GM18507 (cell line): ENCODE measurements around the gene YPEL1.
"Not testable (repeated sequence)": the region's sequence is repeated elsewhere in the genome, so short reads cannot be mapped to it uniquely, and the experiment has no call there.

Experiments
- DNase-seq: peaks from one replicate; pipeline ENCODE4 v3.0.0; 2011; ENCODE audit warnings: low read depth; ENCODE audit not compliant: insufficient read length; ENCODE audit errors: extremely low spot score
- FAIRE-seq: peaks from 2 replicates; lab custom pipeline; 2011; peaks lifted over from hg19 to GRCh38; lab: Jason Lieb, UNC

YPEL1 gene

GRCh38 chr22:21702700-21703683 is 32.6 kb downstream of the YPEL1 start:
- FAIRE-seq (no peak), DNase-seq (no peak)

GRCh38 chr22:21702094-21702493 is 33.5 kb downstream of the YPEL1 start:
- no peak for DNase-seq
- FAIRE-seq, result no peak

GRCh38 chr22:21701384-21701971 is 34.1 kb downstream of the YPEL1 start:
- FAIRE-seq, result no peak
- DNase-seq, result no peak

- no peak for DNase-seq
- no peak for FAIRE-seq
Measured at GRCh38 chr22:21700822-21701221, 34.8 kb downstream of the YPEL1 start.

- DNase-seq (no peak), FAIRE-seq (no peak)
Measured at GRCh38 chr22:21699643-21700042, 36.0 kb downstream of the YPEL1 start.

GRCh38 chr22:21698430-21699329 is 36.9 kb downstream of the YPEL1 start:
- DNase-seq (no peak), FAIRE-seq (no peak)

- no peak for FAIRE-seq
- no peak for DNase-seq
Measured at GRCh38 chr22:21697880-21698279, 37.7 kb downstream of the YPEL1 start.

GRCh38 chr22:21697021-21697771 is 38.4 kb downstream of the YPEL1 start:
- DNase-seq (no peak), FAIRE-seq (no peak)

GRCh38 chr22:21696115-21696514 is 39.5 kb downstream of the YPEL1 start:
- no peak for FAIRE-seq
- DNase-seq, result no peak

- DNase-seq (no peak), FAIRE-seq (no peak)
Measured at GRCh38 chr22:21695430-21696085, 40.0 kb downstream of the YPEL1 start.

- no peak for FAIRE-seq
Measured at GRCh38 chr22:21694795-21695429, 40.7 kb downstream of the YPEL1 start.

GRCh38 chr22:21694394-21694793 is 41.2 kb downstream of the YPEL1 start:
- DNase-seq, result no peak
- no peak for FAIRE-seq

More at GRCh38 chr22:21694795-21695429, 40.7 kb downstream of the YPEL1 start:
- DNase-seq, result no peak

GRCh38 chr22:21693999-21694341 is 41.6 kb downstream of the YPEL1 start:
- DNase-seq (no peak), FAIRE-seq (no peak)

GRCh38 chr22:21693333-21693998 is 42.1 kb downstream of the YPEL1 start:
- no peak for FAIRE-seq
- no peak for DNase-seq

GRCh38 chr22:21692856-21693255 is 42.7 kb downstream of the YPEL1 start:
- DNase-seq, FAIRE-seq: not testable (repeated sequence)

GRCh38 chr22:21691816-21692215 is 43.8 kb downstream of the YPEL1 start:
- FAIRE-seq, result no peak

GRCh38 chr22:21690401-21690801 is 45.2 kb downstream of the YPEL1 start:
- no peak for DNase-seq
- peak; percentile 85 for FAIRE-seq

More at GRCh38 chr22:21691816-21692215, 43.8 kb downstream of the YPEL1 start:
- no peak for DNase-seq
